ENCODE results near the gene AQP12B.
A peak's percentile ranks its signal among the peaks of the same experiment; 100 is the strongest.

The AQP12B gene

DNA sequence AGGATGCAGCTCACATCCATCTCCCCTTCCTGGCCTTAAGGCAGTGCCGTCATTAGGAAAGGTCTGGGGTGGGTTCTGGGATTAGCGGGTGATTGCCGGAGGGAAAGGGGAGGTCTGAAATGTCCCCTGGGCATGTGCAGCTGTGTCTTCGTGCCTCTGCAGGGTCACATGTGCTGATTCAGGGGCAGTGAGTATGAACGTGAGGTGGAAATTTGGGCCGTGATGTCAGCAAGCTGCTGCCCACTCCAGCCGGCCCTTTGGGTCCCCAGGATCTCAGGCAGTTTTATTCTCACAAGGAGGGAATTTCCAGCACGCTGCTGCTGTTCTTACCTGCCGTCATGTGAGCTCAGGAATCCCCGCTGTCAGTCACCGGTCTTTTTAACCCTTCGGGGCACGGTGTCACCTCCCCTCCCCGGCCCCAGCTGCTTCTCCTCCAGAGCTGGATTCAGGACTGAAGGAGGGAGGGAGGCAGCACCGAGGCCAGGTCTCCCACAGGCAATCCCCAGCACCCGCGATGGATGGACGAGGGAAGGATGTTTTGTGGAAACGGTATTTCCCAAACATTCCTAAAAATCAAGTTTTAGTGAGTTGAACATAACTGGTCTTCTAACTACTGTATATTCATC lies 33.9 kb downstream of the AQP12B start:
- Histone ChIP-seq H2BK12ac (ENCODE audit: low read length) (no peak overlapping the region), H3K9me3 (replicated peaks in 1 of 2; ENCODE audit: control insufficient read depth in 2 of 2, insufficient read depth in 1 of 2, low read depth in 1 of 2, low read length in 2 of 2) (peaks cover 0 to 5% of the 10 kb centered on the region in 2 donors), H3K36me3 (replicated peaks in 1 of 2; ENCODE audit: control insufficient read depth in 2 of 2, insufficient read depth in 2 of 2, low read length in 2 of 2) (no peaks in the 10 kb centered on the region), H3K18ac (ENCODE audit: low read length) (peak overlapping the region; percentile 18), H3K23ac (ENCODE audit: low read depth, low read length, poor library complexity) (no peak overlapping the region), H3K79me1 (ENCODE audit: low read depth, low read length) (no peaks in the 10 kb centered on the region), H3K4me3 (ENCODE audit: low read length in 2 of 2) (no peak overlapping the region), H3K27me3 (ENCODE audit: control insufficient read depth in 3 of 3, insufficient read depth in 3 of 3, low read depth in 1 of 3, low read length in 3 of 3) (peaks cover 0 to 59% (median 0%) of the 10 kb centered on the region in 3 experiments), H4K91ac (ENCODE audit: low read depth, low read length, poor library complexity) (no peak overlapping the region), H4K8ac (ENCODE audit: low read depth, low read length) (no peak overlapping the region), H2BK15ac (ENCODE audit: low read length) (no peak overlapping the region), H3K4ac (ENCODE audit: low read length) (no peak overlapping the region), H3K4me2 (ENCODE audit: insufficient read depth, low read length, poor library complexity, severe bottlenecking) (no peak overlapping the region), H3K27ac (replicated peaks; ENCODE audit: low read length) (no peak overlapping the region), H3K4me1 (ENCODE audit: control insufficient read depth in 2 of 2, insufficient read depth in 1 of 2, low read depth in 1 of 2, low read length in 2 of 2) (peaks cover 4 to 11% of the 10 kb centered on the region in 2 donors), H2BK120ac (ENCODE audit: low read depth, low read length) (no peak overlapping the region), H3K9ac (ENCODE audit: low read depth, low read length, poor library complexity) (no peak overlapping the region), H2AFZ (ENCODE audit: low read length) (no peak overlapping the region), H2BK5ac (ENCODE audit: low read length) (no peak overlapping the region), H2AK5ac (ENCODE audit: low read depth, low read length) (no peak overlapping the region), H3K14ac (ENCODE audit: low read length) (peak overlapping the region; percentile 1)
- no CpG with 5 or more reads among the region's 19 CpGs for WGBS, 2 donors (ENCODE audit: extremely low coverage in 2 of 2, insufficient read length in 2 of 2, insufficient replicate concordance in 1 of 2)
- DNase-seq (ENCODE audit: low spot score): no peak

- H2BK15ac ChIP-seq (ENCODE audit: low read length): no peak overlapping the region
- no peak overlapping the region for H3K4ac ChIP-seq (ENCODE audit: low read length)
- H3K79me1 ChIP-seq (ENCODE audit: low read depth, low read length): no peaks in the 10 kb centered on the region
- no peak overlapping the region for H3K9ac ChIP-seq (ENCODE audit: low read depth, low read length, poor library complexity)
- no peak for DNase-seq (ENCODE audit: low spot score)
- H4K8ac ChIP-seq (ENCODE audit: low read depth, low read length): no peak overlapping the region
- no CpG with 5 or more reads among the region's 6 CpGs for WGBS, 2 donors (ENCODE audit: extremely low coverage in 2 of 2, insufficient read length in 2 of 2, insufficient replicate concordance in 1 of 2)
- no peak overlapping the region for H2AFZ ChIP-seq (ENCODE audit: low read length)
- no peak overlapping the region for H3K27ac ChIP-seq (replicated peaks; ENCODE audit: low read length)
- peak overlapping the region; percentile 6 for H2BK5ac ChIP-seq (ENCODE audit: low read length)
- peak overlapping the region; percentile 44 for H3K18ac ChIP-seq (ENCODE audit: low read length)
- H2BK120ac ChIP-seq (ENCODE audit: low read depth, low read length): no peak overlapping the region
- H3K4me3 ChIP-seq (ENCODE audit: low read length in 2 of 2): no peak overlapping the region
- H3K4me1 ChIP-seq (ENCODE audit: control insufficient read depth in 2 of 2, insufficient read depth in 1 of 2, low read depth in 1 of 2, low read length in 2 of 2): peaks cover 4 to 11% of the 10 kb centered on the region in 2 donors
- H4K91ac ChIP-seq (ENCODE audit: low read depth, low read length, poor library complexity): no peak overlapping the region
- no peaks in the 10 kb centered on the region for H3K36me3 ChIP-seq (replicated peaks in 1 of 2; ENCODE audit: control insufficient read depth in 2 of 2, insufficient read depth in 2 of 2, low read length in 2 of 2)
- H2BK12ac ChIP-seq (ENCODE audit: low read length): no peak overlapping the region
- peaks cover 0 to 59% (median 0%) of the 10 kb centered on the region in 3 experiments for H3K27me3 ChIP-seq (ENCODE audit: control insufficient read depth in 3 of 3, insufficient read depth in 3 of 3, low read depth in 1 of 3, low read length in 3 of 3)
- peak overlapping the region; percentile 48 for H3K23ac ChIP-seq (ENCODE audit: low read depth, low read length, poor library complexity)
- H3K4me2 ChIP-seq (ENCODE audit: insufficient read depth, low read length, poor library complexity, severe bottlenecking): no peak overlapping the region
- peaks cover 0 to 5% of the 10 kb centered on the region in 2 donors for H3K9me3 ChIP-seq (replicated peaks in 1 of 2; ENCODE audit: control insufficient read depth in 2 of 2, insufficient read depth in 1 of 2, low read depth in 1 of 2, low read length in 2 of 2)
- peak overlapping the region; percentile 1 for H3K14ac ChIP-seq (ENCODE audit: low read length)
- H2AK5ac ChIP-seq (ENCODE audit: low read depth, low read length): peak overlapping the region; percentile 89
Observed at GRCh38 chr2:240648155-240648649, 34.5 kb downstream of the AQP12B start.

- Histone ChIP-seq H2BK15ac (ENCODE audit: low read length) (no peak overlapping the region), H3K27me3 (ENCODE audit: control insufficient read depth in 3 of 3, insufficient read depth in 3 of 3, low read depth in 1 of 3, low read length in 3 of 3) (peaks cover 0 to 59% (median 0%) of the 10 kb centered on the region in 3 experiments), H2BK5ac (ENCODE audit: low read length) (peak overlapping the region; percentile 6), H3K79me1 (ENCODE audit: low read depth, low read length) (no peaks in the 10 kb centered on the region), H3K18ac (ENCODE audit: low read length) (peak overlapping the region; percentile 27), H3K36me3 (replicated peaks in 1 of 2; ENCODE audit: control insufficient read depth in 2 of 2, insufficient read depth in 2 of 2, low read length in 2 of 2) (no peaks in the 10 kb centered on the region), H3K4ac (ENCODE audit: low read length) (no peak overlapping the region), H4K91ac (ENCODE audit: low read depth, low read length, poor library complexity) (no peak overlapping the region), H2BK120ac (ENCODE audit: low read depth, low read length) (no peak overlapping the region), H3K4me1 (ENCODE audit: control insufficient read depth in 2 of 2, insufficient read depth in 1 of 2, low read depth in 1 of 2, low read length in 2 of 2) (peaks cover 4 to 11% of the 10 kb centered on the region in 2 donors), H3K27ac (replicated peaks; ENCODE audit: low read length) (no peak overlapping the region), H3K23ac (ENCODE audit: low read depth, low read length, poor library complexity) (no peak overlapping the region), H3K14ac (ENCODE audit: low read length) (no peak overlapping the region), H2AFZ (ENCODE audit: low read length) (no peak overlapping the region), H2BK12ac (ENCODE audit: low read length) (no peak overlapping the region), H3K4me2 (ENCODE audit: insufficient read depth, low read length, poor library complexity, severe bottlenecking) (no peak overlapping the region), H3K9ac (ENCODE audit: low read depth, low read length, poor library complexity) (no peak overlapping the region), H4K8ac (ENCODE audit: low read depth, low read length) (no peak overlapping the region), H2AK5ac (ENCODE audit: low read depth, low read length) (peak overlapping the region; percentile 89), H3K9me3 (replicated peaks in 1 of 2; ENCODE audit: control insufficient read depth in 2 of 2, insufficient read depth in 1 of 2, low read depth in 1 of 2, low read length in 2 of 2) (peaks cover 0 to 5% of the 10 kb centered on the region in 2 donors), H3K4me3 (ENCODE audit: low read length in 2 of 2) (peak overlapping the region in 1 of 2 donors; percentile 38)
- WGBS, 2 donors (ENCODE audit: extremely low coverage in 2 of 2, insufficient read length in 2 of 2, insufficient replicate concordance in 1 of 2): no CpG with 5 or more reads among the region's 22 CpGs
- no peak for DNase-seq (ENCODE audit: low spot score)
Observed at GRCh38 chr2:240647503-240648154, 35.1 kb downstream of the AQP12B start.

- H3K4me2 ChIP-seq (ENCODE audit: insufficient read depth, low read length, poor library complexity, severe bottlenecking): no peak overlapping the region
- H3K4me3 ChIP-seq (ENCODE audit: low read length in 2 of 2): no peak overlapping the region
- H3K23ac ChIP-seq (ENCODE audit: low read depth, low read length, poor library complexity): peak overlapping the region; percentile 57
- peak overlapping the region; percentile 32 for H2AK5ac ChIP-seq (ENCODE audit: low read depth, low read length)
- H3K27me3 ChIP-seq (ENCODE audit: control insufficient read depth in 3 of 3, insufficient read depth in 3 of 3, low read depth in 1 of 3, low read length in 3 of 3): peaks cover 0 to 54% (median 0%) of the 10 kb centered on the region in 3 experiments
- H3K9ac ChIP-seq (ENCODE audit: low read depth, low read length, poor library complexity): no peak overlapping the region
- DNase-seq (ENCODE audit: low spot score): no peak
- WGBS, 2 donors (ENCODE audit: extremely low coverage in 2 of 2, insufficient read length in 2 of 2, insufficient replicate concordance in 1 of 2): no CpG with 5 or more reads among the region's 30 CpGs
- no peaks in the 10 kb centered on the region for H3K79me1 ChIP-seq (ENCODE audit: low read depth, low read length)
- H3K36me3 ChIP-seq (replicated peaks in 1 of 2; ENCODE audit: control insufficient read depth in 2 of 2, insufficient read depth in 2 of 2, low read length in 2 of 2): no peaks in the 10 kb centered on the region
- H4K91ac ChIP-seq (ENCODE audit: low read depth, low read length, poor library complexity): no peak overlapping the region
- H3K4ac ChIP-seq (ENCODE audit: low read length): no peak overlapping the region
- H4K8ac ChIP-seq (ENCODE audit: low read depth, low read length): peak overlapping the region; percentile 73
- H2BK5ac ChIP-seq (ENCODE audit: low read length): peak overlapping the region; percentile 49
- peaks cover 4 to 11% of the 10 kb centered on the region in 2 donors for H3K4me1 ChIP-seq (ENCODE audit: control insufficient read depth in 2 of 2, insufficient read depth in 1 of 2, low read depth in 1 of 2, low read length in 2 of 2)
- H3K18ac ChIP-seq (ENCODE audit: low read length): peak overlapping the region; percentile 61
- H2AFZ ChIP-seq (ENCODE audit: low read length): no peak overlapping the region
- peak overlapping the region; percentile 60 for H2BK12ac ChIP-seq (ENCODE audit: low read length)
- H3K14ac ChIP-seq (ENCODE audit: low read length): peak overlapping the region; percentile 58
- no peak overlapping the region for H2BK120ac ChIP-seq (ENCODE audit: low read depth, low read length)
- no peak overlapping the region for H3K27ac ChIP-seq (replicated peaks; ENCODE audit: low read length)
- peaks cover 0 to 5% of the 10 kb centered on the region in 2 donors for H3K9me3 ChIP-seq (replicated peaks in 1 of 2; ENCODE audit: control insufficient read depth in 2 of 2, insufficient read depth in 1 of 2, low read depth in 1 of 2, low read length in 2 of 2)
- H2BK15ac ChIP-seq (ENCODE audit: low read length): no peak overlapping the region
Observed at GRCh38 chr2:240646900-240647502, 35.7 kb downstream of the AQP12B start.
